Glutamatergic neuron (in vitro differentiated cells): ENCODE data around the gene WDFY4. TPM values are rescaled to one million over a fixed set of nuclear protein-coding genes. Genes with fewer than 3 reads are reported as not detected.

Experiments used
- DNase-seq: peaks from one replicate; pipeline ENCODE4 v3.0.0; 2022
- H3K27ac Mint-ChIP-seq: one replicate; pipeline ENCODE4 v1.8.0; 2020; ENCODE audit warnings: mild to moderate bottlenecking, mixed read lengths, inconsistent platforms; ENCODE audit not compliant: unreplicated experiment
- H3K27me3 Mint-ChIP-seq: one replicate; pipeline ENCODE4 v1.8.0; 2020; ENCODE audit warnings: mild to moderate bottlenecking, moderate library complexity, mixed read lengths, inconsistent platforms; ENCODE audit not compliant: unreplicated experiment
- H3K36me3 Mint-ChIP-seq: one replicate; pipeline ENCODE4 v1.8.0; 2020; ENCODE audit warnings: mild to moderate bottlenecking, mixed read lengths, inconsistent platforms; ENCODE audit not compliant: unreplicated experiment
- H3K4me1 Mint-ChIP-seq: one replicate; pipeline ENCODE4 v1.8.0; 2020; ENCODE audit warnings: mild to moderate bottlenecking, low read depth, mixed read lengths, inconsistent platforms; ENCODE audit not compliant: unreplicated experiment
- H3K4me3 Mint-ChIP-seq: one replicate; pipeline ENCODE4 v1.8.0; 2020; ENCODE audit warnings: mild to moderate bottlenecking, mixed read lengths, inconsistent platforms; ENCODE audit not compliant: unreplicated experiment
- H3K9me3 Mint-ChIP-seq: one replicate; pipeline ENCODE4 v1.8.0; 2020; ENCODE audit warnings: mild to moderate bottlenecking, moderate library complexity, mixed read lengths, inconsistent platforms; ENCODE audit not compliant: unreplicated experiment
- CTCF ChIP-seq: fragments of 200-600 bp; sonication (generic); IDR thresholded peaks from one replicate; pipeline ENCODE4 v1.5.0; 2021; ENCODE audit not compliant: partially characterized antibody, unreplicated experiment
- total RNA-seq: library from RNA; stranded (reverse); fragmentation: NEBNext Ultra II Directional; extraction: Animal tissue kit (Norgen Biotek cat#: 25700); gene quantifications from one replicate; pipeline ENCODE4 v1.2.1, GENCODE V29; 2021; ENCODE audit not compliant: unreplicated experiment

Gene WDFY4
- total RNA-seq, 1 donor from 2014 or later: not detected

DNA sequence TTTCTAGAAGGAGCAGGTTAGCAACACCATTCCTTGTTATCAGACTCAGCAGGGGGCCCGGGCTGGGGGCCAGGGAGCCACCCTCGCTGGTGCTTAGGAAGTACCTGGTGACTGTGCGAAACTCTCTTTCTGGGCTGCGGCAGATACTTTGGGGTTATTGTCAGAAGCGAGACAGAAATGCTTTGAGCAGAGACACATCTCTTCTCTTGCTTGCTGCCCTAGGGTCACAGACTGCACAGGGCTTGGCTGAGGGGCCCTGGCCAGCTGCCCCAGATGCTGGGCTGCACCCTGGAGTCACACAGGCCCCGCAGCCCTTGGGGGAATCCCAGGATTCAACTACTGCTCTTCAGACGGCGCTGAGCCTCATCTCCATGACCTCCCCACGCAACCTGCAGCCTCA lies 91.9 kb downstream of the WDFY4 start:
- no peak overlapping the region for H3K27ac Mint-ChIP-seq
- H3K9me3 Mint-ChIP-seq: no peaks in the 10 kb centered on the region
- DNase-seq: no peak
- TF ChIP-seq CTCF: no peak
- no peak overlapping the region for H3K4me3 Mint-ChIP-seq
- H3K36me3 Mint-ChIP-seq: peaks cover 3% of the 10 kb centered on the region
- H3K27me3 Mint-ChIP-seq: peaks cover 2% of the 10 kb centered on the region
- H3K4me1 Mint-ChIP-seq: no peaks in the 10 kb centered on the region

- no peaks in the 10 kb centered on the region for H3K36me3 Mint-ChIP-seq
- no peaks in the 10 kb centered on the region for H3K4me1 Mint-ChIP-seq
- DNase-seq: no peak
- no peaks in the 10 kb centered on the region for H3K9me3 Mint-ChIP-seq
- no peak overlapping the region for H3K4me3 Mint-ChIP-seq
- H3K27ac Mint-ChIP-seq: no peak overlapping the region
- TF ChIP-seq CTCF: no peak
- peaks cover 2% of the 10 kb centered on the region for H3K27me3 Mint-ChIP-seq
These were observed 92.4 kb downstream of the WDFY4 start for GRCh38 chr10:48777110-48777509.

DNA sequence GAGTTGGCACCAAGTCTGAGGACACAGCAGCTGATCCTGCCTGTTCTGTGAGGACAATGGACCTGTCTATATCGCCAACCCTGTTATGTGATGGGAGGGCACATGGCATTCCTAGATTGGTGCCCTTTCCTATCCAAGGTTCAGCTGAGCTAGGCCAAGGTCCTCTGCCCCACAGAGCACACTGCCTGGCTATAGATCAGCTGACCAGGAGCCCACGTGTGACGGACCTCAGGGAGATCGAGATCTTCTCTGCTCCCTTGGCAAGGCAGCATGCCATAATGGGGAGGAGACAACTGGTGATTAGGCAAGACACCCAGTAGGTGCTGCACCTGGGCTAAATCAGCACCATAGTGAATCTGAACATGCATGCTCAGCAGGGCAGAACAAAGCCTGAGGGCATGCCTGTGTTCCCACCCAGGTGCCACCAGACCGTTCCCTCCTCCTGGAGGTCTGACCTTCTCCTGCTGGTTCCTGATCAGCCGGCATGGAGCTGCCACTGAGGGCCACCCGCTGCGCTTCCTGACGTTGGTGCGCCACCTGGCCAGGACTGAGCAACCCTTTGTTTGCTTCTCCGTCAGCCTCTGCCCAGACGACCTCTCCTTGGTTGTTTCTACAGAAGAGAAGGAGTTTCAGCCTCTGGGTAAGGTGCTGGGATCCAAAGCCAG lies 93.7 kb downstream of the WDFY4 start:
- H3K4me3 Mint-ChIP-seq: no peak overlapping the region
- TF ChIP-seq CTCF: no peak

DNA sequence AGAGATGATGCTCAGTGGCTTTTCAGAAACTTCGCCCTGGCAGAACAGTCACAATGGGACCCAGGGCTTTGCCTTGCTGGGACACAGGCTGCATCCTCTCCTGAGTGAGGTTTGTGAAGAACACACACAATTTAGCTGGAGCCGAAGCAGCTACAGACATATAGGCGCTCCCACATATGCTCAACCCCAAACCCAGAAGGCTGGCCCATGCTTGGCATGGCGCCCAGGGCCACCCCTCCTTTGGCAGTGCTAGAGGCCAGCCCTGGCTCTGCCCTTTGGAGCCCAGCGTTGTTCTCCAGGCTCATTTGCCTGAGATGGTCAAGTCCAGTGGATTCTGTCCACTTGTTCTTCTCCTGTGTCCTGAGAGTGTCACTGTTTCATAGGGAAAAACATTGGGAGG lies 94.4 kb downstream of the WDFY4 start:
- no peaks in the 10 kb centered on the region for H3K36me3 Mint-ChIP-seq
- no peak for DNase-seq
- H3K27ac Mint-ChIP-seq: no peak overlapping the region
- H3K4me1 Mint-ChIP-seq: no peaks in the 10 kb centered on the region
- H3K4me3 Mint-ChIP-seq: no peak overlapping the region
- peaks cover 2% of the 10 kb centered on the region for H3K27me3 Mint-ChIP-seq
- H3K9me3 Mint-ChIP-seq: no peaks in the 10 kb centered on the region
- no peak for TF ChIP-seq CTCF

More for the DNA sequence above, 93.7 kb downstream of the WDFY4 start:
- Mint-ChIP-seq H3K9me3 (no peaks in the 10 kb centered on the region), H3K27me3 (peaks cover 2% of the 10 kb centered on the region), H3K36me3 (no peaks in the 10 kb centered on the region), H3K27ac (no peak overlapping the region), H3K4me1 (no peaks in the 10 kb centered on the region)
- DNase-seq: no peak

DNA sequence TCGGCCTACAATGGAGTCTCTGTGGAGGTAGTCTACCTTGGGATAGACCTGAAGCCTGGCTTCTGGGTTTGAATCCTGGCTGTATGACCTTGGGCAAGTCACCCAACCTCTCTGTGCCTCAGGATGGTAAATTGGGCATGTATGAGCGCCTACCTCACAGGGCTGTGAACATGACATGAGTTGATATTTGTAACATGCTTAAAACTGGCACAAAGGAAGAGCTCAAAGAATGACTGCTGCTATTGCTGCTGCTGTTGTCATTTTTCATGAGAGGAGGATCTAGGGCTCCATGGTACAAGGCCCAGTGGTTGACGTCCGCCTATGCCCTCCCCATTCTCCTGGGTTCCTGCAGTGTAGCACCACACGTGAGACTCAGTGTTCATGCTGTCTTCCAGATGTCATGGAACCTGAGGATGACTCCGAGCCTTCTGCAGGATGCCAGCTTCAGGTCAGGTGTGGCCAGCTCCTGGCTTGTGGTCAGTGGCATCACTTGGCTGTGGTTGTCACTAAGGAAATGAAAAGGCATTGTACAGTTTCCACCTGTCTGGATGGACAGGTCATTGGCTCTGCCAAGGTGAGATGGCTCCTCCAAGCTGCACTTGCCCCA lies 95.0 kb downstream of the WDFY4 start:
- TF ChIP-seq CTCF: no peak
- no peak for DNase-seq
- no peaks in the 10 kb centered on the region for H3K9me3 Mint-ChIP-seq

More for the DNA sequence above, 95.0 kb downstream of the WDFY4 start:
- Mint-ChIP-seq H3K36me3 (no peaks in the 10 kb centered on the region), H3K27ac (no peak overlapping the region), H3K4me3 (no peak overlapping the region), H3K27me3 (peaks cover 2% of the 10 kb centered on the region), H3K4me1 (no peaks in the 10 kb centered on the region)
